ENCODE measurements around the gene ITGB4. TPM values are rescaled to one million over a fixed set of nuclear protein-coding genes. Genes with fewer than 3 reads are reported as not detected.

ITGB4 gene
- total and polyA plus RNA-seq, 2 of the 13 experiments (the other 11 are each of a cell fraction or from before 2014, with no cell fraction given) = 6.9 to 14.5 TPM

- TF ChIP-seq NONO (IDR thresholded peaks at IDR 0.05) = no peak
- peak; percentile 43; the same call in 1 of the 2 replicates for TF ChIP-seq NONO (CRISPR knock-in tag; conservative IDR thresholded peaks at IDR 0.05)
- TF ChIP-seq, protein P1, sequence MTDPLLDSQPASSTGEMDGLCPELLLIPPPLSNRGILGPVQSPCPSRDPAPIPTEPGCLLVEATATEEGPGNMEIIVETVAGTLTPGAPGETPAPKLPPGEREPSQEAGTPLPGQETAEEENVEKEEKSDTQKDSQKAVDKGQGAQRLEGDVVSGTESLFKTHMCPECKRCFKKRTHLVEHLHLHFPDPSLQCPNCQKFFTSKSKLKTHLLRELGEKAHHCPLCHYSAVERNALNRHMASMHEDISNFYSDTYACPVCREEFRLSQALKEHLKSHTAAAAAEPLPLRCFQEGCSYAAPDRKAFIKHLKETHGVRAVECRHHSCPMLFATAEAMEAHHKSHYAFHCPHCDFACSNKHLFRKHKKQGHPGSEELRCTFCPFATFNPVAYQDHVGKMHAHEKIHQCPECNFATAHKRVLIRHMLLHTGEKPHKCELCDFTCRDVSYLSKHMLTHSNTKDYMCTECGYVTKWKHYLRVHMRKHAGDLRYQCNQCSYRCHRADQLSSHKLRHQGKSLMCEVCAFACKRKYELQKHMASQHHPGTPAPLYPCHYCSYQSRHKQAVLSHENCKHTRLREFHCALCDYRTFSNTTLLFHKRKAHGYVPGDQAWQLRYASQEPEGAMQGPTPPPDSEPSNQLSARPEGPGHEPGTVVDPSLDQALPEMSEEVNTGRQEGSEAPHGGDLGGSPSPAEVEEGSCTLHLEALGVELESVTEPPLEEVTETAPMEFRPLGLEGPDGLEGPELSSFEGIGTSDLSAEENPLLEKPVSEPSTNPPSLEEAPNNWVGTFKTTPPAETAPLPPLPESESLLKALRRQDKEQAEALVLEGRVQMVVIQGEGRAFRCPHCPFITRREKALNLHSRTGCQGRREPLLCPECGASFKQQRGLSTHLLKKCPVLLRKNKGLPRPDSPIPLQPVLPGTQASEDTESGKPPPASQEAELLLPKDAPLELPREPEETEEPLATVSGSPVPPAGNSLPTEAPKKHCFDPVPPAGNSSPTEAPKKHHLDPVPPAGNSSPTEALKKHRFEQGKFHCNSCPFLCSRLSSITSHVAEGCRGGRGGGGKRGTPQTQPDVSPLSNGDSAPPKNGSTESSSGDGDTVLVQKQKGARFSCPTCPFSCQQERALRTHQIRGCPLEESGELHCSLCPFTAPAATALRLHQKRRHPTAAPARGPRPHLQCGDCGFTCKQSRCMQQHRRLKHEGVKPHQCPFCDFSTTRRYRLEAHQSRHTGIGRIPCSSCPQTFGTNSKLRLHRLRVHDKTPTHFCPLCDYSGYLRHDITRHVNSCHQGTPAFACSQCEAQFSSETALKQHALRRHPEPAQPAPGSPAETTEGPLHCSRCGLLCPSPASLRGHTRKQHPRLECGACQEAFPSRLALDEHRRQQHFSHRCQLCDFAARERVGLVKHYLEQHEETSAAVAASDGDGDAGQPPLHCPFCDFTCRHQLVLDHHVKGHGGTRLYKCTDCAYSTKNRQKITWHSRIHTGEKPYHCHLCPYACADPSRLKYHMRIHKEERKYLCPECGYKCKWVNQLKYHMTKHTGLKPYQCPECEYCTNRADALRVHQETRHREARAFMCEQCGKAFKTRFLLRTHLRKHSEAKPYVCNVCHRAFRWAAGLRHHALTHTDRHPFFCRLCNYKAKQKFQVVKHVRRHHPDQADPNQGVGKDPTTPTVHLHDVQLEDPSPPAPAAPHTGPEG (CRISPR knock-in tag; IDR thresholded peaks at IDR 0.05) = 0 out of 2 replicates have a peak, but pooled peaks have one; percentile 41
- TF ChIP-seq ZFP91 (CRISPR knock-in tag; IDR thresholded peaks at IDR 0.05; ENCODE audit: borderline replicate concordance) = no peak; the same call in 1 of the 2 replicates
- TF ChIP-seq ZNF713 (CRISPR knock-in tag; IDR thresholded peaks at IDR 0.05) = no peak
- TF ChIP-seq ZNF672 (CRISPR knock-in tag; IDR thresholded peaks at IDR 0.05) = no peak
- no peak for TF ChIP-seq KAT7 (CRISPR knock-in tag; IDR thresholded peaks at IDR 0.05; ENCODE audit: borderline replicate concordance)
- TF ChIP-seq NBN (conservative IDR thresholded peaks at IDR 0.05) = no peak
- TF ChIP-seq ZFP1 (CRISPR knock-in tag; IDR thresholded peaks at IDR 0.05) = no peak
- TF ChIP-seq EHMT2 (IDR thresholded peaks at IDR 0.05; ENCODE audit: borderline replicate concordance, low read depth, low read length) = no peak
- TF ChIP-seq ZNF569 (CRISPR knock-in tag; IDR thresholded peaks at IDR 0.05; ENCODE audit: borderline replicate concordance) = no peak
- TF ChIP-seq GABPA (IDR thresholded peaks at IDR 0.05; ENCODE audit: low read depth, low read length) = no peak
- TF ChIP-seq GABPA (CRISPR knock-in tag; IDR thresholded peaks at IDR 0.05; ENCODE audit: low read depth) = no peak
- no peak for TF ChIP-seq NFE2L1 (CRISPR knock-in tag; IDR thresholded peaks at IDR 0.05; ENCODE audit: borderline replicate concordance)
- TF ChIP-seq HMGXB3 (CRISPR knock-in tag; IDR thresholded peaks at IDR 0.05; ENCODE audit: borderline replicate concordance) = no peak
- no peak for TF ChIP-seq ZNF17 (CRISPR knock-in tag; IDR thresholded peaks at IDR 0.05)
Measured at GRCh38 chr17:75720656-75721462, at the start of gene ITGB4 (continued).
